HTR-8/SVneo (cell line): Measurements from ENCODE around the gene FABP3.
"Not testable (repeated sequence)": the region's sequence is repeated elsewhere in the genome, so short reads cannot be mapped to it uniquely, and the experiment has no call there.

Source experiments
- DNase-seq: peaks from one replicate; pipeline ENCODE4 v3.0.0; 2011; ENCODE audit warnings: low spot score, mixed read lengths; ENCODE audit not compliant: insufficient read length
- FAIRE-seq: peaks from 2 replicates; lab custom pipeline; 2011; peaks lifted over from hg19 to GRCh38; lab: Jason Lieb, UNC

The FABP3 gene

GRCh38 chr1:31400393-31400792 lies 27.5 kb upstream of the FABP3 start:
- no peak for DNase-seq
- FAIRE-seq = no peak

DNA sequence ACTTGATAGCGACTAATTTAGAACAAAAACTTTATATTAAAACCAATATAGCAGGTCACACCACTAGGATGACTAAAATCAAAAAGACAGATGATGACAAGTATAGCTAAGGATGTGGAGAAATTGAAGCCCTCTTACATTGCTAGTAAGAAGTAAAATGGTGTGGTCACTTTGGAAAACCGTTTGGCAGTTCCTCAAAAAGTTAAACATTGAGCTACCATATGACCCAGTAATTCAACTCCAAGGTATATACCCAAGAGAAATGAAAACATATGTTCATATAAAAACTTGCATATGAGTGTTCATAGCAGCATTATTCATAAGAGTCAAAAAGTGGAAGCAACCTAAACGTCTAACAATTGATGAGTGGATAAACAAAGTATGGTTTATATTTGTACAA lies 27.1 kb upstream of the FABP3 start:
- DNase-seq (no peak), FAIRE-seq (no peak)

DNA sequence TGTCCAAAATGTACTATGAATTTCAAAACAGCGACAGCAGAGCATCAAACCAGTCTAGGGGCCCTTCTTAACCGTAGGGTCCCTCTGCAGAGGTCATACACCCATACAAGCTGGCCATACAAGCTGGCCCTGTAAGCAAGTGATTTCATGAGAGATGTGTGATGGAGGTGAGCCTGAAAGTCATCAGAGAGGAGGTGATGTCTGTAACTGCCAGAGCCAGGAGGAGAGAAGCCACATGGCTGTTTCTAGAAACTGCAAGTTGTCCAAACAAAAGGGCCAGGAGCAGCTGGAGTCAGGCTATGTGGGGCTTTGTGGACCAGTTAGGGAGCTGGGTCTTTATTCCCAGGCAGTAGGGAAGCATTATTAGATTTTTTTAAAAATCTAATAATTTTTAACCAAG lies 25.4 kb upstream of the FABP3 start:
- DNase-seq = no peak
- FAIRE-seq = no peak

DNA sequence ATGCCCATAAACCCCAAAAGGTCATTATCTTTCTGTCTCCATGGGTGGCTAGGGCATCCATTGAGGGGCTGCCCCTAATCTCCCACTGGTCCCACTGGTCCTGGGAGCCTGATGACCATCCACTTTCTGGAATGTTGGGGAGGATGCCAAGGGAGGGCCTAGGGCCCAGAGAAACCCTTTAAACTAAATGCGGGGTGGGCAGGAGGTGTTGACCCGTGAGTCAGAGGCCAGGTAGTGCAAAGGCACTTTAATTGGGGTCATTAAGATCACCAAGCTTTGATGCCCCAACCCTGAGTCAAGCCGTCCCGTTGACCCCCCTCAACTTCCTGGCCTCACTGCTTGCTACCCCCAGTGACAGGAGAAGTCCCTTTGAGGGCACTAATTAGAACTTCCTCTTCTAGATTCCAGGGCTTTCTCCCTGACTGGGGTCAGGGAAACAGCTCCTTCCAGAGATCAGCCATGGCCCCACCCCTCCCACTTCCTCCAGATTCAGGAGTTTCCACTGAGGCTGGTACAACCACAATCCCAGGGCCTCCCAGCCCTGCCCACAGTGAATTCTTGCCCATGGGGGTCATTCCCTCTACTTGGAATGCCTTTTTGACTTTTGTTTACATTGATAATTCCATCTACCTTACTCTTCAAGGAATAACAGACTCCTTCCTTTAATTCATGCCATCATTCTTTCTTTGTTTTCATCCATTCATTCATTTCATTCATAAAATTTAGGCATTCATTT lies 24.7 kb upstream of the FABP3 start:
- FAIRE-seq (no peak), DNase-seq (no peak)

DNA sequence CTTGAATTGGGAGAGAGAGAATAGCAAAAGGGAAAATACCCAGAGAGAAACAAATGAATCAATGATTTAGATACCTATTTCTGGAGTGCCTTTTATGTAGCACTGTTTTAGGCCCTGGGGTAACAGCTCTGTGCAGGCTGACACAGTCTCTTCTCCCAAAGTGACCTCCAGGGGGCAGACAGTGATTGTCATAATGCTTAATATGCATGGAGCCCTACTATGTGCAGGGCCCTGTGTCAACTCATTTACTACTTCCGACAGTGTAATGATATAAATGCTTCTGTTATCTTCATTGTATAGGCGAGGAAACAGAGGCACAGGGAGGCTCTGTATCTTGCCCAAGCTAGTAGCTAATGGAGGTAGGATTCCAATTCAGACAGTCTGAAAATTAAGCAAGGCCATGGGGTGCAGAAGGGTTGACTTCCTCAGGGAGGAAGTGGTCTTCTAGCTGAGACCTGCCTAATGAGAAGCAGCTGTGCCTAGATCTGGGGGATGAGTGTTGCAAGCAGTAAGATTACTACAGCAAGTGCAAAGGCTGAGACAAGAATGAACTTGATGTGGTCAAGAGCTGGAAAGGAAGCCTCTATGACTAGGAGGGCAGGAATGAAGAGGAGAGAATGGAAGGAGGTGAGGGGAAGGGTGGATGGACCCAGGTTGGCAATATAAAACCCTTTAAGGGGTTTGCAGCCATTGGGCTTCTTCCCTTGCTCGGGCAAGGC lies 23.9 kb upstream of the FABP3 start:
- FAIRE-seq = no peak
- DNase-seq = no peak

- FAIRE-seq = no peak
- peak; percentile 83 for DNase-seq
Measured at GRCh38 chr1:31394584-31395193, 21.8 kb upstream of the FABP3 start.

GRCh38 chr1:31393463-31393862 lies 20.6 kb upstream of the FABP3 start:
- DNase-seq = no peak
- FAIRE-seq = no peak

DNA sequence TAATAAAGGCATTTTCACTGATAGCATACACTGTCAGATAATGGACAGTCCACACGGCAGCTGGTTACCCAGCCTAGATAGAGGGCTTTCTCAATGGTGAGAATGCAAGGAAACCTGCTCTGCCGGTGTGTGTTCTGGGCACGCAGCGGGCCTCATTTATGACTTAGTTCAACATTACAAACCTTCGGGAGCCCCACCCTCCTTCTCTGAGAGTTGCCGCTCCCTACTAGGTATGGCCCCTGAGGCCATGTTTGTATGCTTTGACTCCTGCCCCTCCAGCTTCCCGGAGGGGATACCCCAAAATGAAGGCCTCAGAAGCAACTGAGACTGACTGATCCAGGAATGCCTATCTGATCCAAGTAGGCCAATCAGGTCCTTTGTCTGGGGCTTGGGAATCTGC lies 17.2 kb upstream of the FABP3 start:
- DNase-seq (no peak), FAIRE-seq (no peak)

DNA sequence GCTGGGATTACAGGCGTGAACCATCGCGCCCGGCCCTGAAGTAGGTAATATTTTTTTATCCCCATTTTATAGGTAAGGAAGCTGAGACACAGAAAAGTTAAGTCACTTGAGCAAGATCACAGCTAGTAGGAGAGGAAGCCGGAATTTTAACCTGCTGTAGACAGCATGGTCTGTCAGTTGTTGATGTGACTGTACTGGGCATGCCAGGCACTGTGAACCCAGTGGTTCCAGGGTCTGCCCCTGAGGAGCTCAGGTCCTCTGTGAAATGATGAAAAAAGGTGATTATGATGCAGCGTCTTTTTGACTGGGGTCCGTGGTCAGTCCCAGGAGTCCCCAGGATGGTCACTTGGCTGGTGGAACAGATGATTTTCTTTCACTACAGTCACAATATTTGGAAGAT lies 16.7 kb upstream of the FABP3 start:
- FAIRE-seq (no peak), DNase-seq (no peak)

GRCh38 chr1:31387612-31388011 lies 14.7 kb upstream of the FABP3 start:
- DNase-seq = no peak

DNA sequence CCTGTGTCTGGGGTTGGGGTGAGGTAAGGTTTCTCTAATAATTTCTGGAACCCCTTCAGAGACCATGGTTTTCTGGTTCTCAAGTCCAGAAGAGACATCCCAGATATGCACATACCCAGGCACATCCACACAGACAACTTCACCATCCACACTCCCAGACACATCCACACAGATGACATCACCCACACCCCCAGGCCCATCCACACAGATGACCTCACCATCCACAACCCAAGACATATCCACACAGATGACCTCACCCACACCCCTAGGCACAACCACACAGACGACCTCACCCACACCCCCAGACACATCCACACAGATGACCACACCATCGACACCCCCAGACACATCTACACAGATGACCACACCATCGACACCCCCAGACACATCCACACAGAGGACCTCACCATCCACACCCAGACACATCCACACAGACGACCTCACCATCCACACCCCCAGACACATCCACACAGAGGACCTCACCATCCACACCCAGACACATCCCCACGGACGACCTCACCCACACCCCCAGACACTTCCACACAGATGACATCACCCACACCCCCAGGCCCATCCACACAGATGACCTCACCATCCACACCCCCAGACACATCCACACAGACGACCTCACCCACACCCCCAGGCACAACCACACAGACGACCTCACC lies 13.8 kb upstream of the FABP3 start:
- not testable (repeated sequence) for DNase-seq, FAIRE-seq

More at GRCh38 chr1:31387612-31388011, 14.7 kb upstream of the FABP3 start:
- no peak for FAIRE-seq

DNA sequence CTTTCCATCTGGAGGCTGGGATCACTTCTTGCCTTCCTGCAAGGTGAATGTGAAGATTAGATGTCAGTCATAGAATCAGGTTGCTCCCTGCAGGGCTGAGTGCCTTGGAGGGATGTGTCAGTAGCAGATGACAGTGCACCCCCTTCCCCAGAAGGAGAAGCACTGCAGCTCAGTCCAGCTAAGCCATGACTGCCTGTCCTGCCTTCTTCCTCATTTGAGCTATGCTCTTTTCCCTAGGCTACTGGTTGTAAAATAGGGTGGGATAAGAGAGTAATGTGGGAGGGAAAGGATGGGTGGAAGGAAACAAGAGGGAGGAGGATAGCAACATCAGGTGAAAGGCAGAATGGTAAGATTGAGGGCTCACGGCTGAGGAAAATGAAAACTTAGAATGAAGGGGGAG lies 11.1 kb upstream of the FABP3 start:
- no peak for DNase-seq
- no peak for FAIRE-seq

- no peak for FAIRE-seq
Measured at GRCh38 chr1:31382379-31382989, 9.6 kb upstream of the FABP3 start.

GRCh38 chr1:31381394-31382294 lies 8.8 kb upstream of the FABP3 start:
- FAIRE-seq (no peak), DNase-seq (no peak)

More at GRCh38 chr1:31382379-31382989, 9.6 kb upstream of the FABP3 start:
- no peak for DNase-seq

DNA sequence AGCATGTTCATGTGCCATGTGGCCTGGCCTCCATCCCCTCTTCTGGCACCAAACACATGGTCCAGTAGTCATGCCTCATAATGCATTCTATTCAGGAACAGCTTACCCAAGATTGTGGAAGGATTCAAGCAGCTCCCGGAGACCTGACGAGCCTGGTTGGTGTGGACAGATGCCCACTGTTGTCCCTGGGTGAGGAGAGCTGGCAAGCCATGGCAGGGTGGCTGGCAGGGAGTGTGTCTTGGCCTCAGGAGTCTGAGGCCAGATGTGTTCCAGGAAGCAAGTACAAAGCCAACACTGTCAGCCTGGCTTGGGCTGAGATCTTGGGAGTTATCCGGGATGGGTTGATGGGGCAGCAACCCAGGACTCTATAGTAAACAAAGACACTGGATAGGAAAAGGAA lies 7.3 kb upstream of the FABP3 start:
- DNase-seq (no peak), FAIRE-seq (no peak)

DNA sequence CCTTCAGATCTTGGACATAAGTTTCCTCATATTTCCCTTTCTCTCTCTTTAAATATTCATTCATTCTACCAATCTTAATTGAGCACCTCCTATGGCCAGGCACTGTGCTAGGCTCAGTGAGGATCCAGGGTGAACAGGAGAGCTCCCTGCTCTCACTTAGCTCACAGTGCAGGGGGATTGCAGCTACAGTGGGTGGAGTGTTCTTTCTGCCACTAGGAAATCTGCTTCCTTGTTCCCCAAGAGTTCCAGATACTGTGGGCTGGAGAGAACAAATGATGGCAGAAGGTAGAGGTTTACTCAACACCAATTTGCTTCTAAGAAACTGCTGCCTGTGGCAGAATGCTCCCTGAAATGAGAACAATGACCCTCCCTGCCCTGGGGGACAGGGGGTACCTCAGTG lies 5.1 kb upstream of the FABP3 start:
- no peak for FAIRE-seq

GRCh38 chr1:31377364-31377863 lies 4.5 kb upstream of the FABP3 start:
- no peak for DNase-seq
- FAIRE-seq = no peak

More for the DNA sequence above, 5.1 kb upstream of the FABP3 start:
- DNase-seq = no peak

- no peak for FAIRE-seq
- DNase-seq = peak; percentile 25
Measured at GRCh38 chr1:31376375-31377134, 3.7 kb upstream of the FABP3 start.
